ENCODE measurements around the gene SIGLEC12.

SIGLEC12 gene

DNA sequence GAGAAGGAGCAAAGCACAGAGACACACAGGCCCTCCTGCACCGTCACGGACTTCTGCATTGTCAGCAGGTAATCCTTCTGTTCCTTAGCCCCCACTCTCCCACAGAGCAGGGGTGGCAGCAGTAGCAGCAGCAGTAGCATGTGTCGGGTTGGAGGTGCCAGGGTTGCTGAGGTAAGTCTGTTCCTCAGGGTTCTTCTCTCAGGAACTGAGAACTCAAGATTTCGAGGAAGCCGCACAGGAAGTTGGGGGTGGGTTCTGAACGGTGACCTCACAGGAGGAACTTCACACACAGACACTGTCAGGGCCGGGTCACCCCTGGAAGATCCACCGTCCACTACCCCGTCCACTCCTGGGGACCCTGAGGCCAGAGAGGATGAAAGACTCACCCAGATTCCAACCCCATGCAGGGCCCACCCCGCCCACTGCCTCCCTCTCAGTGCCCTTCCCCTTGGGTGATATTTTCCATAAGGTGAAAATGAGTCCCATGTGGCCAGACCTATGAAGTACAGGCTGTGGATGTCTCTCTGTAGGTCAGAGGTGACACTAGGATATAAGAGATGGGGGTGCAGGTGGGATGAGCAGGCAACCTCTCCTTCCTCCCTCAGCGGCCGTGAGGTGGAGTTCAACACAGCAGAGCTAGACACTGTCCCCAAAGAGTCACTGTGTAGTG, at the start of gene SIGLEC12:
Gene SIGLEC12 (minus strand): TSS at position 207 of the 670 bp plus-strand sequence. CDS start 67 bp downstream, at position 140.
- DNase-seq (ENCODE audit: low read depth, low spot score) = no peak

DNA sequence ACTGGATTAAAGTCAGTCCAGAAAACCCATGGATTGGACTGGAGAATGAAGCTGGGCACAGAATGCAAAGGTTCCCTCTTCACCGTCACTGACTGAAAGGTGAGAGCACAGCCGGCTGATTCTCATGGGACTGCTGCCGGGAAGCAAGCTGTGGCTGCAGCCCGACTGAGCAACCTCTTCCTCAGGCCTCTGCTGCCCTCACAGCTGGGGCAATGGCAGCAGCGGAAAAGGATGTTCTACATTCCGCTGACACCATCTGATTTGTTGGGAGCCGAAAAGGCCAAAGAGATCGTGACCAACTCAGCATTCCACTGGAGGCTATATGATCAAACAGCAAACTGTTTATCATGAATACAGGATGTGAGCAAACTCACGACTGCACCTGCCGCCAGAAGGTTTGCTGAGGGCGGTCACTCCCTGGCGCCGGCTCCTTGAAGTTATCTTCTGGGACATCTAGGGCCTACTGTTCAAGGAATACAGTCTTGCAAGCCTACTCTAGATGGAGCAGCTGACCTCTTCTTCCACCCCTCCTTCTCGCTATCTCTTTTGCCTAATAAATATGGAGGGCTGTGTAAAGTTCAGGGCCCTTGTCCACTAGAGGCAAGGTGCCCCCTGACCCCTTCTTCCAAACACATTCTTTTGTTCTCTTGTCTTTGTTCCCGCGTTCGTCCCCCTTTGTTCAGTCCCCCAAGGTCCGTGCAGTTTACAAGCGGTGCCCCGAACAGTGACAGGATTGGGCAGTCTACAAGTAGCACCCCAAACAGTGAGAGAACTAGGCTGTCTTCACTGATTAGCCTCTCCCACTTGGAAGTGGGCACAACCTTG, 49.5 kb upstream of the SIGLEC12 start:
- DNase-seq (ENCODE audit: low read depth, low spot score) = no peak

DNA sequence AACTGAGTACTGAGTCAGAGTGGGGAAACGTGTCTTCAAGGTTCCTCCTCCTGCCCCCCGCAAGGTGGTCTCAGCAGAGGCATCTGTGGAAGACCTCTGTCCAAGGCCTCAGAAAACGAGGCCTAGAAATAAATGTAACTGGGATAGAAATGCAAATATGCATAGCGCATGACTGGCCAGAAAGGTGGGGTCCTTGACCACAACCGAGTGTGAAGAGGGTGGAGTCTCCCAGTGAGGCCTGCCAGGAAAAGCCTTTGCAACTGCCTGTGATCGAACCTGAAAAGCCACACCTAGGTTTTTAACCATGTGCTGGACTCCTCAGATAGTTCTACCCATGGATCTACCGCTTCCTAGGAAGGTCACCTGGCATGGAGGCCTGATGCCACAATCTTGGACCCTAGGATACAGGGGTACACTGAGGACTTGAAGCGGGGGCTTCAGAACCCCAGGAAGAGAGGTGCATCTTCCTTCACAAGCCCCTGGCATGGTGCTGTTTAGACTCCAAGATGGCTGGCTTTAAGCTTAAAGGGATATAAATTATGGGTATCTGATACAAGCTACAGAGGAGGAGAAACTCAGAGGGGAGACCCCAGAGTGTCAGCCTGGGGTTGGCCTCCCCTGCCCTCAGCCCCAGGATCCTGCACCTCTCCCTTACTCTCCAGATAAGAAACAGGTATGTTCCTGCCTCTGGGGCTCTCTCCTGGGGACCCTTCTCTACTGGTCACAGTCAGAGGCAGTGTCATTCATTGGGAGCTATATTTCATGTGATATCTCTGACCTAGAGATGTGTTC, 48.1 kb upstream of the SIGLEC12 start:
- DNase-seq (ENCODE audit: low read depth, low spot score) = no peak

DNA sequence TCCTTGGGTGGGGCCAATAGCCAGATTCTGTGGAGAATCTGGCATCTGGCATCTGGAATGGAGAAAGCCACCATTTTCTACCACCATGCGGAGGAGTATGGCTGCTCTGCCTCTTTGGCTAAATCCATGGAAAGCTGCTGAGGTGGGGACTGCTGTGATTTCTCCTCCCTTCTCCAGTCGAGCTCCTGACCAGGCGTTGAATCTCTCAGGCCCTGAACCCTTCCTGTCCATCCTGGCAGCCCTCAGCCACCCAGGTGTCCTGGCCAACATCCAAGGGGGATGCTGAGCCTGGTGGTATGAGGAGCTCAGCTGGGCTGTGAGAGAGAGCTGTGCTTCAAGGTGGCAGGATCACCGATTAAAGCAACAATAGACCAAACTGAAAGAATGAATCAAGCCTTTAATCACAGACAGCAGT, 47.3 kb upstream of the SIGLEC12 start:
- DNase-seq (ENCODE audit: low read depth, low spot score) = no peak

DNA sequence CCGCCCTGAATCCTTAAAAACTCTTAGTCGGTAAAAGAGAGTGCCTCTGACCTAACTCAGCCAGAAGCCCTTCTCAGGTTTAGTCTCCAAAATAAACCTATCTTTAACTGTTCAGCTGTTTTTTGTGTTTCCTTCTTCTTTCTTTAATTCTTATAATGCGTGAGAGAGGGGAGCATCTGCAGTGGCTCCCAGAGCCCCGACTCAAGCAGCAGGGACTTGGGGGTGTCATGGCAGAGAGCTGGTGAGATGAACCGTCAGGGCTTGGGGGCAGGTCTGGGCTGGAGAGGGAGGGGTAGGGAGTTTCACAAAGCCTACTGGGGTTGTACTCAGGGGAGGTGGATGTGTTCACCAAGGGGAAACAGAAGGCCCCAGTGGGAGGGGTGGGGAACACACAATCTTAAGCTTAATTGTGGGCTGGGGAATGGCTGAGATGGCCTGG, 46.6 kb upstream of the SIGLEC12 start:
- no peak for DNase-seq (ENCODE audit: low read depth, low spot score)

DNA sequence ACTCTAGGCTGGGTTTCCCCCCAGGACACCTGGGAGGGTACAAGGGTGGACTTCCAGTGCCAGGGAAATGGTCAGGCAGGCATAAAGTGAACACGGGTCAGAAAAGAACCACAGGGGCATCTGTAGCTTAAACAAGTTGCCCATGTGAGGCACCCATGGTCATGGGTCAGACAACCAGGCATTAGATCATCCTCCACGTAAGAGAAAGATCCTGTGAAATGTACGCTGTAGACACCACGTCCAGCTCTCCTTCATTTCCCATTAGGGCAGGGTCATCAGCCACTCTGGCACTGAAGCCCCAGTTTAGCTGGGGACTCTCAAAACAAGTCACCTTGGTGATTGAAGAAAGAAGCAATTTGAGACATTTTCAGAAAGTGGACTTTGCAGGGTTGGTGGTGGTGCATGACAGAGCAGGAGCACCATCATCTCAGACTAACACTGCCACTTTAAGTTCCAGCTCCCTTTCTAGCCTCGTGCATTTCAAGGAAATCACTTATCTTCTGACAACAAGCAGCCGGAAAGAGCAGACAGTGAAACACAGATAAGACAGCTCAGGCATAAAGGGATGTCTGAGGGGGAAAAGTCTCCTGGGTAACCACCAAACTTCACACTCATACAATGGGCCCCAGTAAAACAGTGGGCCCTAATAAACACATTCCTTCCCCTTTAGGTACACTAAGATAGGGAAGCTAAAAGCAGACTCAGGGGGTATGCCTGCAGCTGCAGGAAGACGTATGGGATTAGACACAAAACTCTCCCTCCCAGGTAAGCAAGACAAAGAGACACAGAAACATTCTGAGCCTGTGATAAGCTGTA, 46.0 kb upstream of the SIGLEC12 start:
- no peak for DNase-seq (ENCODE audit: low read depth, low spot score)

DNA sequence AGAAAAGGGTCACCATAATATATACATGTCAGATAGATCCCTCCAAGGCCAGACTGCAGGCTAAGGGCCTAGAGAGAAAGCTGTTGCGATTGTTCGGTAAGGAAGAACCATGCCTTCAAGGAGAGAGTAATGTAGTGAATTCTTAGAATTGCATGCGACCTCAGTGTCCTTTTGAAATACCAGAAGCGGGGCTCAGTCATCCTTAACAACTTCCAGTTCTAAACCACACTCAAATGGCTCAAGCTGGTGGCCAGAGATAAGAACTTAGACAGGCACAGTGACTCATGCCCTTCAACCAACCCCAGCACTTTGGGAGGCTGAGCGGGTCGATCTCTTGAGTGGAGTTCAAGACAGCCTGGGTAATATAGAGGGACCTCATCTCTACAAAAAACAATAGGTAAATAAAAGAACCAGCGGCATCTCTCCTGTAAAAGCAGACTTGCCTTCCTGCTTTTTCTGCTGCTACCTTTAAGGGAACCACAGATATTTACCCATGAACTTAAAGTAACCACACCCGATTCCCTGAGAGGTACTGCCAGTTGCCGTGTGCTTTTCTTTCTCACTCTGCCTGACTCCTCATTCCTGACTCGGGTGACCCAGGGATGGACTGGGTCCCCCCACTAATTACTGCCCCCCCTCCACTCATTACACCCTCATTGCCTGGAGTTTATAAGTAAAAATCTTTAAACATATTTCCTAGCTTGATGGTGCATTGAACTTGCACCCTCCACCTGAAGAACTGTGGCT, 45.2 kb upstream of the SIGLEC12 start:
- DNase-seq (ENCODE audit: low read depth, low spot score) = peak; percentile 7

DNA sequence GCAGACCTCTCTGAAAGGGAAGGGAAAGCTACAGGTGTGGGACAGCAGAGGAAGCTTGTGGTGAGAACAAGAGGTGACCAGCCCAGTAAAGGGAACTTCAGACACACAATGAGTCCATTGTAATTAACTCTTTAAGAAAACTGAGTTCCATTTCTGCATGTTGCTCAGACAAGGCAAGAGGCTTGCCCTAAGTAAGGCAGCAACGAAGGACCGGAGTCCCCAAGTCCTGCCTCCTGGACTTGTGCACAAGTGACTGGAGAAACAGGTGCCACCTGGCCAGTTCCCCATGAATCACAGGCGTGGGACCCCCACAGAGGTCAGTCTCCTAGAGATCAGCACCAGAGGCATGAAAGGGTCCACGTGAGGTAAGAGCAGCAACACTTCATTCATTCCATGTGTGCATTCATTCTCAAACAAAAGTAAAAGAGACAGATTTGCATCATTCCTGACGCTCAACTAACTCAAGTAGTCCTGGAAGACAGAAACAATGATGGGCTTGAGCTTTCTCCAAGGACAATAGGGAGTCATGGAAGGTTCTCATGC, 44.6 kb upstream of the SIGLEC12 start:
- DNase-seq (ENCODE audit: low read depth, low spot score) = no peak

DNA sequence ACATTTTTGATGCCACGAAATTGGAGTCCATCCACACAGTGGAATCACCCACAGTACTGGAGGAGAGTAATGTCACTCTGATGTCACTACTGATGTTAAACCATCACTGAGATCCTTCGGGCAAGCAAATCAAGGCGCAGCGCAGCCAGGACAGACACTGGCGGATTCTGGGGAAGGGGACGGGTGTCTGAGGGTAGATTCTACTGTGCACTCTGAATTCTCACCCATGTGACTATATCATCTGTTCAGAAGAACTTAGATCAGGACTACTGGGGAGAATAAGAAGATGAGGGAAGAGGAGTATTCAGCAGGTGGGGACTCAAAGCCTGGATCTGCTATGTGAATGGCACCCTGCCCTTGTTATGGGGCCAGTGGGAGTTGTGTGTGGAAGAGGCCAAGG, 42.4 kb upstream of the SIGLEC12 start:
- no peak for DNase-seq (ENCODE audit: low read depth, low spot score)

DNA sequence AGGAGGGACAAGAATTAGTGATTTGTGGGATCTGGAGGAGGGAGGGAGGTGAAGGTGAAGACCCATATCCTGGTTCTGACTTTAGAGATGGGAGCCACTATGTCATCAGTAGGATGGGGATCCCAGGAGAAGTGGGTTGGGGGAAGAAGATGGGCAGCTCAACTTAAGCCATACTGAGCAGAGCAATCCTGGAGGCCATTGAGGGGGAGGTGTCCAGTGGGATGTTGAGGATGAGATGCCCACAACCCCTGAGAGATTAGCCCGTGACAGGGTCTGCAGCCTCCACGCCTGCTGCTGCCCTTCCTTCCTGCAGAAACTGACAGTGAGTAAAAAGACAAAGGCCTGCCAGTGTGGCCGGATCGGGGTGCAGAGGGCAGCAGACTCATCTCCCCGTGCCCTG, 41.1 kb upstream of the SIGLEC12 start:
- no peak for DNase-seq (ENCODE audit: low read depth, low spot score)

DNA sequence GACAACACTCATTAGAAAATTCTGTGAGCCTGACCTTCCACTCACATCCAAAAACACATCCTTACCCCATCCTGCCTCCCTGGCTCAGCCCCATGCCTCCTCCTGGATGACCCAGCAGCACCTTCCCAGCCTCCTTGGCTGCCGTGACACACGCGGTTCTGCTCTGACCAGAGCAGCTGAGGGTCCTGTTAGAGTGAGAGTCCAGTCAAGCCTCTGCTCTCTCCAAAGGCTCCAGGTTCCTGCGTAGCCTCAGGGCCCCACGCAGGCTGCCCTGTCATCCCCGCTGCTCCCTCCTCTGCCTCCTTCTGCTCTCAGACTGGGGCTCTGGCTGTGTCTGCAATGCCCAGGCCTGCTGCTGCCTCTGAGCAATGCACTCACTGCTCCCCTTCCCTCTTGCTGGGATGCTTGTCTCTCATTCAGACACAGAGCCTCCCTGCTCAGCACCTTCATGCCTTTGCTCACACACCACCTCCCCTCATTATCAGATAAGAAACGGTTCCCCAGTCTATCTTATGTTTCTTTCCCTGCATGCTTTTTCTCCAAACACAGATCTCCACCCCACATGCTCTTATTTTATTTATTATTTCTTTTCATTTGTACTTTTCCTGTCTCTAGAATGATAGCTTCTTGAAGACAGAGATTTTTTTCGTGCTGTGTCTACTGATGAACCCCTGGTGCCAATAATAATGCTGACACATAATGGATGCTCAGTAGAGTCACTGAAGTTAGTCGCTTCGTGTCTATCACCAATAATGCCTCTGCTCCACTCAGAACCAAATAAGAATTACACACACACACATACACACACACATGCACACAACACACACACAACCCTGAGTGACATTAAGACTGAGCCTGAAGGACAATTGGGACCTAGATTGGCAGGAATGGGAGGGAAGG, 40.1 kb upstream of the SIGLEC12 start:
- peak; percentile 47 for DNase-seq (ENCODE audit: low read depth, low spot score)

DNA sequence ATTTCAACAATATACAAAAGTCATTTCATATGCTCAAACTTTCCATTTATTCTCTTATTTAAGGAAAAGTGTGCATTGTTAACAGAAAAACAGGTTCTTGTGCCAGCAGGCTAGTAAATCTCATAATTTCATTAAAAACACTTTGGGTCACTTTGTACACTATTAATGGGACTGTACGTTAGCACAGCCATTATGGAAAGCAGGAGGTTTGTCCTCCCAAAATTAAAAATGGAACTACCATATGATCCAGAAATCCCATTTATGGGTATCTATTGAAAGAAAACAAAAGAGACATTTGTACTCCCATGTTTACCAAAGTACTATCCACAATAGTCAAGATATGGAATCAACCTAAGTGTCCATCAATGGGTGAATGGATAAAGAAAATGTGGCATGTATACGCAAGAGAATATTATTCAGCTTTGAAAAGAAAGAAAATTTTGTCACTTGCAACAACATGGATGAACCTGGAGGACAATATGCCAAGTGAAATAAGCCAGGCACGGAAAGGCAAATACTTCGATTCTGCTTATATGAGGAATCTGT, 38.3 kb upstream of the SIGLEC12 start:
- DNase-seq (ENCODE audit: low read depth, low spot score) = no peak

DNA sequence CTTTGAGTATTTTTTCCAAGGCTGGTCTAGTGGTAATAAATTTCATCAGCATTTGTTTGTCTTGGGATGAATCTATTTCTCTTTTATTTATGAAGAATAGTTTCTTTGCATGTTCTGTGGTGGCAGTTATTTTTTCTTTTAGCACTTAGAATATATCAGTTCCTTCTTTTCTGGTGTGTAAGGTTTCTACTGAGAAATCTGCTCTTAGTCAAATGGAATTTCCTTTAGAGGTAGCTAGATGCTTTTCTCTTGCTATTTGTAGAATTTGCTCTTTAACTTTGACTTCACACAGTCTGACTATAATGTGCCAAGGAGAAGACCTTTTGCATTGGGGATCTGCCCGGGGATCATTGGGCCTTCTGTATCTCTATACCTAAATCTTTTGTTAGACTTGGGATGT, 33.9 kb upstream of the SIGLEC12 start:
- DNase-seq (ENCODE audit: low read depth, low spot score) = no peak

DNA sequence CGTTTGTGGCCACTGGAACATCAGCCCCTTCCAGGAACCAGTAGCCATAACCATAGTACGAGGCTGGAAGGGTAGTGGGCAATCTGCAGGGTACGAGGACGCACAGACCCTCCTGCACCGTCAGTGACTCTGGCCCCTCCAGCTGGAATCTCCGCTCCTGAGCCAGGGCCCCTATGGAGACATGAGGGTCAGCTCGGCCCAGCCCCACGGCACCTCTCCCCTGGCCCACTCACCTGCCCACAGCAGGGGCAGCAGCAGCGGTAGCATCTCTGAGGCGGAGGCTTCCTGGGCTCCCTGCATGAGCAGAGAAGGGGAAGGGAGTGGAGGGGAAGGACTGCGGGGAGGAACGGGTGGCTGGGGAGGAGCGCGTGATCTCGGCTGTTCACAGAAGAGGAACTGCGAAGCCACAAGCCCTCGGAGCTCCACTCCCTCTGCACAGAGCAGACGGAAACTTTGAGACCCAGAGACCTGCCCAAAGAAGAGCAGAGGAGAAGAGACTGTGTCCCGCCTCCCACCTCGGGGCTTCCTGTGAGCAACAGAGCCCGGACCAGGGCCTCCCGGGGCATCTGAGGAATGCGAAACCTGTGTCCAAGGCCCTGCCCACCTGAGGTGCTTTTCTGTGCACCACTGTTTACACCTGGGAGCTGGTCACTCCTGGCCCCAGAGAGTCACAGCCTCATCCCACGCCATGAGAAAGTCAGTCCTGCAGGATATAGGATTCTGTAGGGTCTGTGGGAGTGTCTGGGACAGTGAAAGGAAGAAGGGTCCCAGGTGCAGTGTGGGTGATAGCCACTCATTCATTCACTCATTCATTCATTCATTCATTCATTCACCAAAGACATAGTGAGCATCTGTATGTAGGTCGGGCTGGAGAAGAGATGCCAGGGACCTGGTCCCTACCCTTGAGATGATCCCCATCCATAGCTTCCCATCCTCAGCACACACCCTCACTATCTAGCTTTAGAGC, 30.0 kb upstream of the SIGLEC12 start, which contains the start of gene SIGLEC6:
Gene SIGLEC6 (minus strand): TSS at position 322 of the 967 bp plus-strand sequence. CDS start 22 bp downstream, at position 300.
- DNase-seq (ENCODE audit: low read depth, low spot score) = peak; percentile 20

DNA sequence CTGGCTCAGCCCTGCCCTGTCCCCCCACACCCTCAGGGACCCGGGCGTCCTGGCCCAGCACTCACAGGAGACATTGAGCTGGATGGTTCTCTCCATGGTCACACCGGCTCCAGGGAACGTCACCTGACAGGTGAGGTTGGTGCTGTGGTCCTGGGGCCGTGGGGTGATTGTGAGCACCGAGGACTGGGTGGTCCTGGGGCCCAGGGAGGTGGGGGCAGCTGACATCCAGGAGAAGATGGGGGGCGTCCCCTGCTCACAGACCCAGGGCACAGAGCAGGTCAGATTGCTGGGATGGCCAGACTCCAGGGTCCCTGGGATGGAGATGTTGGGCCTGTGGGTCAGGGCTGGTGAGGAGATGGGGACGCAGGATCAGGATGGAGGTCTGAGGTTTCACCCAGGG, 29.0 kb upstream of the SIGLEC12 start:
- no peak for DNase-seq (ENCODE audit: low read depth, low spot score)

DNA sequence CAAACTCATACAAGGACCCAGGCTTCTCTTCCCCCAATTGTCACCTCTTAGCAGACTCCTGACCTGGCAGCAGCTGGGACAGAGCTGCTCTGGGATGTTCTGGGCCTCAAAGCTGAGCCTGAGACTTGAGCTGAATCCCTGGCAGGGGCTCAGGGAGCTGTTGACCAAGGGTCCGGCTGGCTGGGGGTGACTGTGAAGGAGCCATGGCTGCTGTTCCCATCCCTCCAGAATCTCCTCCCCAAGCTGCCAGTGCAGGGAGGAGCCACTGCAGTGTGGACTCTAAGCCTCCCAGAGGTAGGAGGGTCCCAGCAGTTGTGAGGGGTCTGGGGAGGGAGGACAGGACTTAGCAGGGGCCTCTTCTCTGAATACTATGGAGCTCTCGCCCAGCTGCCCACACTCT, 27.7 kb upstream of the SIGLEC12 start:
- no peak for DNase-seq (ENCODE audit: low read depth, low spot score)

DNA sequence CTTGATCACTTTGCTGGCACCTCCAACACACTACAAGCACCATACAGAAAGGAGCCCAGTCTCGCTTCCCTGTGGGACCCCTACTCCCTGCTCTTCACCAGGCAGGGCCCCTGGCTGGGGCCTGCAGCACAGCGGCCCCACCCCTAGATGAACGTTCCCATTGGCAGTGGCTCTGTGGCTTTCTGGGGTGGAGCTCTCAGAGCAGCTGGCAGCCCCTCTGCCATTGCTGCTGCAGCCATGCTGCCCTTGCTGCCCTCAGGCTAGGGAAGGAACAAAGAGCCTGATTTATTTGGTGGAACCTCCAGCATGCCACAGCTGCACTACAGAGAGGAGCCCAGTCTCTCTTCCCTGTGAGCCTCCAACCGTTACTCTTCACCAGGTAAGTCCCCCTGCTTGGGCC, 24.1 kb upstream of the SIGLEC12 start:
- DNase-seq (ENCODE audit: low read depth, low spot score) = peak; percentile 25

Data from ELF-1 (cell line).